ENCODE measurements around the gene SUMO4. TPM values are rescaled to one million over a fixed set of nuclear protein-coding genes. Genes with fewer than 3 reads are reported as not detected.

SUMO4 gene
- total RNA-seq, 6 experiments from 2014 or later = 0.28 to 0.63 (median 0.32) TPM

- H3K27me3 Mint-ChIP-seq (ENCODE audit: insufficient read depth) = peaks cover 6% of the 10 kb centered on the region; the same call in 1 of the 2 replicates
- no peak overlapping the region for H3K27ac Mint-ChIP-seq
- peaks cover 34% of the 10 kb centered on the region for H3K4me1 Mint-ChIP-seq (ENCODE audit: low read depth)
- DNase-seq = no peak
- no peak overlapping the region for H3K4me3 Mint-ChIP-seq
- no peaks in the 10 kb centered on the region for H3K9me3 Mint-ChIP-seq
- TF ChIP-seq CTCF (IDR thresholded peaks at IDR 0.05) = no peak
- H3K36me3 Mint-ChIP-seq (ENCODE audit: low read depth) = no peaks in the 10 kb centered on the region
Measured at GRCh38 chr6:149436647-149437046, 36.6 kb downstream of the SUMO4 start.

- no peaks in the 10 kb centered on the region for H3K9me3 Mint-ChIP-seq
- TF ChIP-seq CTCF (IDR thresholded peaks at IDR 0.05) = peak; percentile 29; the same call in 1 of the 2 replicates
Measured at GRCh38 chr6:149437212-149437611, 37.1 kb downstream of the SUMO4 start.

GRCh38 chr6:149438855-149439254, 38.8 kb downstream of the SUMO4 start:
- H3K27ac Mint-ChIP-seq = no peak overlapping the region
- no peaks in the 10 kb centered on the region for H3K36me3 Mint-ChIP-seq (ENCODE audit: low read depth)
- no peak for DNase-seq
- no peaks in the 10 kb centered on the region for H3K9me3 Mint-ChIP-seq
- no peak overlapping the region for H3K4me3 Mint-ChIP-seq
- H3K27me3 Mint-ChIP-seq (ENCODE audit: insufficient read depth) = peaks cover 11% of the 10 kb centered on the region
- peaks cover 33% of the 10 kb centered on the region for H3K4me1 Mint-ChIP-seq (ENCODE audit: low read depth)
- no peak for TF ChIP-seq CTCF (IDR thresholded peaks at IDR 0.05)

More at GRCh38 chr6:149437212-149437611, 37.1 kb downstream of the SUMO4 start:
- Mint-ChIP-seq H3K4me3 (no peak overlapping the region), H3K36me3 (ENCODE audit: low read depth) (no peaks in the 10 kb centered on the region), H3K4me1 (ENCODE audit: low read depth) (peaks cover 28% of the 10 kb centered on the region), H3K27me3 (ENCODE audit: insufficient read depth) (peaks cover 6% of the 10 kb centered on the region; the same call in 1 of the 2 replicates), H3K27ac (no peak overlapping the region)
- DNase-seq = no peak

- Mint-ChIP-seq H3K36me3 (ENCODE audit: low read depth) (no peaks in the 10 kb centered on the region), H3K27me3 (ENCODE audit: insufficient read depth) (peaks cover 6% of the 10 kb centered on the region; the same call in 1 of the 2 replicates), H3K27ac (no peak overlapping the region), H3K4me1 (ENCODE audit: low read depth) (peaks cover 35% of the 10 kb centered on the region), H3K9me3 (no peaks in the 10 kb centered on the region), H3K4me3 (no peak overlapping the region)
- no peak for TF ChIP-seq CTCF (IDR thresholded peaks at IDR 0.05)
- no peak for DNase-seq
Measured at GRCh38 chr6:149439626-149440025, 39.6 kb downstream of the SUMO4 start.

GRCh38 chr6:149440735-149441671, 40.9 kb downstream of the SUMO4 start:
- H3K9me3 Mint-ChIP-seq = no peaks in the 10 kb centered on the region
- H3K27ac Mint-ChIP-seq = no peak overlapping the region
- TF ChIP-seq CTCF (IDR thresholded peaks at IDR 0.05) = no peak
- no peaks in the 10 kb centered on the region for H3K36me3 Mint-ChIP-seq (ENCODE audit: low read depth)
- no peak overlapping the region for H3K4me3 Mint-ChIP-seq
- H3K27me3 Mint-ChIP-seq (ENCODE audit: insufficient read depth) = peaks cover 6% of the 10 kb centered on the region; the same call in 1 of the 2 replicates
- no peak for DNase-seq
- H3K4me1 Mint-ChIP-seq (ENCODE audit: low read depth) = peaks cover 35% of the 10 kb centered on the region

Data from HFFc6 (cell line).